HG02973 (cell line): ENCODE data around the gene KXD1.
"Not testable (repeated sequence)": the region's sequence is repeated elsewhere in the genome, so short reads cannot be mapped to it uniquely, and the experiment has no call there.

Experiments used
- ATAC-seq: cut with Tn5 transposase; IDR thresholded peaks from one replicate; pipeline ENCODE4 v1.9.1; 2021; ENCODE audit warnings: moderate library complexity; ENCODE audit not compliant: unreplicated experiment

The KXD1 gene

GRCh38 chr19:18599485-18599884 is 41.8 kb downstream of the KXD1 start:
- ATAC-seq, result no peak

- ATAC-seq, result not testable (repeated sequence)
These were observed 43.2 kb downstream of the KXD1 start for GRCh38 chr19:18600692-18601397.

- ATAC-seq, result no peak
These were observed 44.2 kb downstream of the KXD1 start for GRCh38 chr19:18601875-18602274.

GRCh38 chr19:18603255-18603957 is 45.7 kb downstream of the KXD1 start:
- ATAC-seq, result no peak

GRCh38 chr19:18603958-18604819 is 46.5 kb downstream of the KXD1 start:
- no peak for ATAC-seq

- no peak for ATAC-seq
These were observed 47.1 kb downstream of the KXD1 start for GRCh38 chr19:18604820-18605159.

GRCh38 chr19:18605196-18605545 is 47.5 kb downstream of the KXD1 start:
- no peak for ATAC-seq

- ATAC-seq, result no peak
These were observed 48.0 kb downstream of the KXD1 start for GRCh38 chr19:18605546-18606280.

GRCh38 chr19:18606281-18607225 is 48.9 kb downstream of the KXD1 start, which contains the start of gene CRLF1:
TSS of gene CRLF1 (minus strand) at chr19:18606799. CDS start at chr19:18606656, 143 bp downstream.
- ATAC-seq, result no peak

GRCh38 chr19:18607226-18608101 is 49.8 kb downstream of the KXD1 start:
- ATAC-seq, result no peak

GRCh38 chr19:18608102-18608804 is 50.6 kb downstream of the KXD1 start:
- no peak for ATAC-seq

- no peak for ATAC-seq
These were observed 51.4 kb downstream of the KXD1 start for GRCh38 chr19:18608805-18609716.

GRCh38 chr19:18609717-18610051 is 52.0 kb downstream of the KXD1 start:
- no peak for ATAC-seq

- ATAC-seq, result no peak
These were observed 52.5 kb downstream of the KXD1 start for GRCh38 chr19:18610245-18610555.

- no peak for ATAC-seq
These were observed 53.1 kb downstream of the KXD1 start for GRCh38 chr19:18610556-18611326.

- no peak for ATAC-seq
These were observed 53.8 kb downstream of the KXD1 start for GRCh38 chr19:18611327-18612050.
